Stimulated activated naive CD8-positive, alpha-beta T cell treated with anti-CD3 and anti-CD28 coated beads, Interleukin-15, amount 100 ng/mL, for 72 hours (primary cell): ENCODE results near the gene SMAGP.
"Not testable (repeated sequence)": the region's sequence is repeated elsewhere in the genome, so short reads cannot be mapped to it uniquely, and the experiment has no call there.

Source experiments
- ATAC-seq: fragments of 150-1000 bp; cut with Tn5 transposase; 2 replicates; pipeline ENCODE4 v1.10.0; 2021; ENCODE audit warnings: mild to moderate bottlenecking, moderate library complexity
- DNase-seq, 2 donors: peaks; one replicate each; pipeline ENCODE4 v3.0.0; 2021 to 2022
- H3K27ac Mint-ChIP-seq, 2 donors: one replicate each; pipeline ENCODE4 v1.8.0; 2022; ENCODE audit warnings: mild to moderate bottlenecking in 2 of 2, mixed read lengths in 2 of 2, moderate library complexity in 2 of 2
- H3K27me3 Mint-ChIP-seq: one replicate; pipeline ENCODE4 v1.8.0; 2022; ENCODE audit warnings: mixed read lengths
- H3K4me1 Mint-ChIP-seq: one replicate; pipeline ENCODE4 v1.8.0; 2022; ENCODE audit warnings: mild to moderate bottlenecking, mixed read lengths
- H3K4me3 Mint-ChIP-seq, 2 donors: one replicate each; pipeline ENCODE4 v1.8.0; 2022; ENCODE audit warnings: mild to moderate bottlenecking in 2 of 2, mixed read lengths in 2 of 2, moderate library complexity in 1 of 2
- H3K9me3 Mint-ChIP-seq, 2 donors: one replicate each; pipeline ENCODE4 v1.8.0; 2022; ENCODE audit warnings: mixed read lengths in 2 of 2

Gene SMAGP, protein sequence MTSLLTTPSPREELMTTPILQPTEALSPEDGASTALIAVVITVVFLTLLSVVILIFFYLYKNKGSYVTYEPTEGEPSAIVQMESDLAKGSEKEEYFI

DNA sequence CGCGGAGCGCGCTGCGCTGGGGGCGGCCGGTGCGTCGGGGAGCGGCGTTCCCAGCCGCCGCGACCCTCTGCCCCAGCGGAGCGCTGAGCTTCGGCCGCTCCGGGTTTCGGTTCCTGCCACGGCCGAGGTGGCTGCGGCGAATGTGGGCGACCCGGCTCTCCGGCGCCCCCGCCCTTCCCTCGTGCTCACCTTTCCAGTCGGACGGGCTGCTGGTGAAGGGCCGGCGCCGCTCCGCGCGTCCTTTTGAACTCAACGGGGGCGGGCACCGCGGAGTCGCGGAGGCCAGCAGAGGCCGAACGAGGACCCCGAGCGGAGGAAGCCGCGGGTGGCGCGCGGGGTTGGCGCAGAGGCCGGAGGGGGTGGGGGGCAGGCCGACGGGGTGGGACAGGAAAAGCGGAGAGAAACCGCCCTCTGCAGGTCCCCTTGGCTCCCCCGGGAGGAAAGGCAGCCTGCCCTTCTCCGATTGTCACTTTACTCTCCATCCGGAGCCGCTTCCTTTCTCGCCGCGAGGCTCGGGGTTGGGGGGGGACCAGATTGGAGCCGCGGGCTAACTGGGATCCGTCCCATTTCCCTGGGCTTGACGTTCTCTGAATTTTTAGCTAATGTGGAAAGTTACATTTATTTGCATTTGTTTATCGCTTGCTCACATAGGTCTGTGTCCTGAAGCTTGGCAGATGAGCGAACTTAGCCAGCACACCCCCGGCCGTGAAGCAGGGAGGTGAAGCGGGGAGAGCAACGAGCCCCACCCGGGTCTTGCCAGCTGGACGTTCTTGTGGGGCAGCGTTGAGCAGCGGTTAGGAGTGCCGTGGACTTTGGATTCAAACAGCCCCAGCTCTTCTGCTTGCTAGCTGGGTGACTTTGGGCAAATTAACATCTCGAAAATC lies at the start of gene SMAGP:
Gene SMAGP (minus strand): TSS at position 349 of the 884 bp plus-strand sequence. CDS start 1,137 bp downstream, outside the sequence.
- DNase-seq (peak; percentile 51 to 57), ATAC-seq (peak; percentile 66)
- Mint-ChIP-seq H3K4me1 (peaks cover 29% of the 10 kb centered on the region), H3K27me3 (peaks cover 23% of the 10 kb centered on the region), H3K27ac (peak within 1 kb of the TSS in 1 of 2 donors; percentile 78), H3K4me3 (peak within 1 kb of the TSS; percentile 86 to 91), H3K9me3 (no peaks in the 10 kb centered on the region)

DNA sequence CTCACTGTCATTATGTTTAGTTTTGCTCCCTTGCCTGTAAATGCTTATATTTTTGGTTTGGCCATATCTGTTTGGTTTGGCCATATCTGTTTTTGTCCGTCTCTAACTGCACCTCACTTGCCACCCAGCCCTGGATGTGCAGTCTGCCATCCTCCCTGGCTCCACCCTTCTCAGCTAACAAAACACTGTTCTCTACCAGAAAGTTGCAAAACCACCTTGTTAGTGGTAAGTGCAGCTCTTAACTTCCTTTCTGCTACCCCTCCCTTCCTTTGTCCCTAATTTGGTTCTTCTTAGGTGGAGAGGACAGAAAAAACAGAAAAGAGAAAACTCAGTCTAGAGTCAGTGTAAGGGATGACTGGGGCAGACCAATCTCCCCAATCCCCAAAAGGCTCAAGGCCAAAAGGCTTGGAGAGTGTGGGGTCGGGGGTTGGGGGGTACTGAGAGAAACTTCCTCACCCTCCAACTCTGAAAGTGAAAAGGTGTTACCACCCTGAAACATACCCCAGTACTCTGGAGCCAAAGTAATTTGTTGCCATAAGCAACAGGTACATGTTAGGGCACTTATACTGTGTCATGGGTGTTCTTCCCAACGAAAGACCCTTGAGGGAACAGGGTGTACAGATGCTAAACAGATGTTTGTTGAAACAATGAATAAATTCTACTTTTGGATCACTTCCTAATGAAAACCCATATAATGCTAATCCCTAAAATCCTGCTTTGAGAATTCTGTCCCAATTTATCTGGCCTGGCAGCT lies 48.8 kb upstream of the SMAGP start:
- Mint-ChIP-seq H3K9me3 (no peaks in the 10 kb centered on the region), H3K27me3 (no peaks in the 10 kb centered on the region), H3K4me1 (peaks cover 75% of the 10 kb centered on the region), H3K27ac (peak overlapping the region; percentile 14 to 90), H3K4me3 (peak overlapping the region; percentile 62 to 64)
- DNase-seq (no peak), ATAC-seq (peak; percentile 50)

DNA sequence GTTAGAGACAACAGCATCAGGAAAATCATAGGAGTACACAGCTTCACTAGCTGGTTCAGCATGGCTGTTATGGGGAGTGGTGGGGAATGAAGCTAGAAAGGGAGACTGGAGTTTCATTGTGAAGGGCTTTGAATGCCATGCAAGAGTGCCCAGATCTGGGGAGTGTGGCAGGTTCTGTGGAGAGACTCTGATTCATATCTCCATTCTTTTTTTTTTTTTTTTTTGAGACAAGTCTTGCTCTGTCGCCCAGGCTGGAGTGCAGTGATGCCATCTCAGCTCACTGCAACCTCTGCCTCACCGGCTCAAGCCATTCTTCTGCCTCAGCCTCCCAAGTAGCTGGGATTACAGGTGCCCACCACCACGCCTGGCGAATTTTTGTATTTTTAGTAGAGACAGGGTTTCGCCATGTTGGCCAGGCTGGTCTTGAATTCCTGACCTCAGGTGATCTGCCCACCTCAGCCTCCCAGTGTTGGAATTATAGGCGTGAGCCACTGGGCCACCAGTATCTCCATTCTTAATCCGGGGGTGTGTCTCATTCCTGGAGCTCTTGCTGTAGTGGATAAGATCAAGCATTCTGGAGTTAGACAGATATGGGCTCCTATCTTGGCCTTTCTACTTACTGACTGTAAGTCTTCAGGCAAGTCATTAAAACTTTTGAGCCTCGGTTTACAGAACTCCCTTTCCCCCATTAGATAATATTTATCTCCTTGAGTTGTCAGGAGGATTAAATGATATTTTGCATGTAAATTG lies 48.0 kb upstream of the SMAGP start:
- H3K9me3 Mint-ChIP-seq, ATAC-seq, H3K27me3 Mint-ChIP-seq, DNase-seq: not testable (repeated sequence)
- Mint-ChIP-seq H3K27ac (peak overlapping the region; percentile 50 to 79), H3K4me1 (peaks cover 75% of the 10 kb centered on the region), H3K4me3 (peak overlapping the region; percentile 22 to 52)

DNA sequence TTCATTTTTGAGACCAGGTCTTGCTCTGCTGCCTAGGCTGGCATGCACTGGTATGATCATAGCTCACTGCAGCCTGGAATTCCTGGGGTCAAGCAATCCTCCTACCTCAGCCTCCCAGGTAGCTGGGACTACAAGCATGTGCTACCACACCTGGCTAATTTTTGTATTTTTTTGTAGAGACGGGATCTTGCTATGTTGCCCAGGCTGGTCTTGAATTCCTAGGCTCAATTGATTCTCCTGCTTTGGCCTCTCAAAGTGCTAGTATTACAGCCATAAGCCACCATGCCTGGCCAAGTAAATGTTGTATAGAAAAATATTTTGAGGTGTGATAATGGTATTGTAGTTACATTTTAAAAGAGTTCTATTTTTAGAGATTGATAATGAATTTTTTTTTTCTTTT lies 41.2 kb upstream of the SMAGP start:
- Mint-ChIP-seq H3K4me1 (peaks cover 44% of the 10 kb centered on the region), H3K4me3 (no peak overlapping the region), H3K27me3 (no peaks in the 10 kb centered on the region), H3K27ac (peak overlapping the region in 1 of 2 donors; percentile 67), H3K9me3 (no peaks in the 10 kb centered on the region)
- ATAC-seq, result no peak
- no peak for DNase-seq

DNA sequence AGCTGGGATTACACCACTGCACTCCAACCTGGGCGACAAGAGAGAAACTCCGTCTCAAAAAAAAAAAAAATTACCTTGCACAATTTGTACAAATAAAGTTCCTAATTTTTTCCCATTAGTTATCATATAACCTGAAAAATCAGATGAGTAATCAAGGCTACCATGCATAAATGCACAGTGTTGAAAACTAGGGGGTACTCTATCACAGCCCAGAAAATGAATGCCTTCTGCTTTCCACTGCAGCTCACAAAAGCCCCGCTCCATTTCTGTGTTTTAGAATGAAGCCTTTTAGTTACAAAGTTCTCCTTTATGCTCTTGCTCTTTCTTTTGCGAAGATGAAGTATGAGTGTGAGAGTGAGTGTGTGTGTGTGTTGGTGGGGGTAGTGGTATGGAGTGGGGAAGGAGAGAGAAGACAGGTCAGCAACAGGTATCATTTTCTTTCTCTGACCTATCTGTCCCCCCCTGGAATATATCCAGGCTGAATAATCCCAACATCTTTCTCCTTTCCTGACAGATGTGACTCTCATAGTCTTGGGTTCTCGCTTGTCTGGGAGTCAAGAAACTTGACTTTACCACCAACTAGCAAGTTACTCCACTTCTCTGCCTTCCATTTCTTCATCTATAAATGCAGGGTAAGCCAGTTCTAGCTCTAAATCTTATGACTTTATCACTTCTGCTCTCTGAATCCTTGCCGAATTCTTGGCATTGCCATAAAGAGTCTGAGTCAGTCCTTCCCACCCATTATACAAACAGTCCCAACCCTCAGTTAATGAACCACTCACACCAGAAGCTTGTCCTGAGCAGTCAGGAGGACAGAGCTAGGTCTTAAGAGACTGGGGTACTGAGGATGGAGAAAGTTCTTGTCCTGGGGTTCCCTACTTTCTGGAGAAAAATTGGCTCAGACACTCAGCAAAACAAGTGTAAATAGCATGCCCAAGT lies 37.7 kb upstream of the SMAGP start:
- H3K4me3 Mint-ChIP-seq, result no peak overlapping the region
- no peaks in the 10 kb centered on the region for H3K27me3 Mint-ChIP-seq
- no peak for ATAC-seq
- no peak for DNase-seq
- peak overlapping the region in 1 of 2 donors; percentile 29 for H3K27ac Mint-ChIP-seq
- H3K4me1 Mint-ChIP-seq, result peaks cover 36% of the 10 kb centered on the region
- H3K9me3 Mint-ChIP-seq, result no peaks in the 10 kb centered on the region

DNA sequence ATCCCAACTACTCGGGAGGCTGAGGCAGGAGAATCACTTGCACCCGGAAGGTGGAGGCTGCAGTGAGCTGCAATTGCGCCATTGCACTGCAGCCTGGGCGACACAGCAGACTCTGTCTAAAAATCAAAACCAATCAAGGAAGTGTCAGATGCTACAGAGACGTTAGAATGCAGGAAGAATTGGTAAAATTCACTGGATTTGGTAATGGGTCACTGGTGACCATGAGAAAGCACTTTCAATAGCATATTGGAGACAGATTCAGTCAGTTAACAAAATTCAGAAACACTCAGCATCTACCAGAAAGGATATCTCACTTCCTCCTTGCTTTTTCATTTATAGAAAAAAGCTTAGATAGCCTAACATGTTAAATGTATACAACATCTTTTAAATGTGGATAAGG lies 36.3 kb upstream of the SMAGP start:
- Mint-ChIP-seq H3K4me3 (no peak overlapping the region), H3K4me1 (peaks cover 25% of the 10 kb centered on the region), H3K27ac (no peak overlapping the region), H3K9me3 (no peaks in the 10 kb centered on the region), H3K27me3 (no peaks in the 10 kb centered on the region)
- DNase-seq, result no peak
- no peak for ATAC-seq

DNA sequence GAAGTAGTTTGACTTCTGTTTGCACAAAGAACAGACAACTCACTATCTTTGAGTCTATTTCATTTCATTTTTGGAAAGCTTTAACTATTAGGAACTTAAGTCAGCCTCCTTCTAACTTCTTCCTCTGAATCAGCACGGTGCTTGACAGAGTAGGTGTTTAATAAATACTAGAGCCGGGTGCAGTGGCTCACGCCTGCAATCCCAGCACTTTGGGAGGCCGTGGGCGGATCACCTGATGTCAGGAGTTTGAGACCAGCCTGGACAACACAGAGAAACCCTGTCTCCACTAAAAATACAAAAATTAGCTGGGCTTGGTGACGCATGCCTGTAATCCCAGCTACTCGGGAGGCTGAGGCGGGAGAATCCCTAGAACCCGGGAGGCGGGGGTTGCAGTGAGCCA lies 30.6 kb upstream of the SMAGP start:
- DNase-seq, H3K4me3 Mint-ChIP-seq, ATAC-seq, H3K27me3 Mint-ChIP-seq, H3K4me1 Mint-ChIP-seq, H3K9me3 Mint-ChIP-seq: not testable (repeated sequence)
- peak overlapping the region in 1 of 2 donors; percentile 40 for H3K27ac Mint-ChIP-seq

DNA sequence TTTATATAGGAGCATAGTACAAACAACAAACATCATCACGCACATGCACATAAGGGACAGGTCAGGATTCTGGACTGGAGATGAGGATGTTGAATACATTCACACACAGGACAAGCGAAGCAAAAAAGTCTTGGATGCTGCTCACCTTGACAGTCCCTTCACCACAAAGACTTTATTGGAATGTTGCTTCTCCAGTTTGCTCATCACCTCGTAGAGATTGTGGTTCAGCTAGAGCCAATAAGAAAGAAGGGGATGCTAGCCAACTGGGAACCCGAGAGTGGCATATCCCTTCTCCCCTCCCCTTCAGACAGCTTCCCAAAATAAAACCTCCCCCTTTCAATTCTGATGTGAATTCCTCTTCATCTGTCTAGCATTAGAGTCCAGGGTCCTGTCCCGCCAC lies 25.4 kb upstream of the SMAGP start:
- Mint-ChIP-seq H3K27ac (no peak overlapping the region), H3K9me3 (no peaks in the 10 kb centered on the region), H3K4me1 (peaks cover 25% of the 10 kb centered on the region), H3K4me3 (no peak overlapping the region), H3K27me3 (no peaks in the 10 kb centered on the region)
- ATAC-seq, result no peak
- no peak for DNase-seq

DNA sequence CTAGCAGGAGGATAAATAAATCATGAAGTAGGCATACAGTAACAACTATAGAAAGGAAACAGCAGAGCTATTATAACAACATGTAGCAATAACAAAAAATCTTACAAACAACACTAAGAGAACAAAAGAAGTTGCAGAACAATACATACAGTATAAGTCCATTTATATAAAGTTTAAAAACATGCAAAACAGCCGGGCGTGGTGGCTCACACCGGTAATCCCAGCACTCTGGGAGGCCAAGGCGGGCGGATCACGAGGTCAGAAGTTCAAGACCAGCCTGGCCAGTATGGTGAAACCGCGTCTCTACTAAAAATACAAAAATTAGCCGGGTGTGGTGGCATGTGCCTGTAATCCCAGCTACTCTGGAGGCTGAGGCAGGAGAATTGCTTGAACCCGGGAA lies 23.9 kb upstream of the SMAGP start:
- ATAC-seq, H3K4me3 Mint-ChIP-seq, DNase-seq, H3K9me3 Mint-ChIP-seq, H3K27me3 Mint-ChIP-seq: not testable (repeated sequence)
- Mint-ChIP-seq H3K27ac (peak overlapping the region in 1 of 2 donors; percentile 26), H3K4me1 (peaks cover 25% of the 10 kb centered on the region)

DNA sequence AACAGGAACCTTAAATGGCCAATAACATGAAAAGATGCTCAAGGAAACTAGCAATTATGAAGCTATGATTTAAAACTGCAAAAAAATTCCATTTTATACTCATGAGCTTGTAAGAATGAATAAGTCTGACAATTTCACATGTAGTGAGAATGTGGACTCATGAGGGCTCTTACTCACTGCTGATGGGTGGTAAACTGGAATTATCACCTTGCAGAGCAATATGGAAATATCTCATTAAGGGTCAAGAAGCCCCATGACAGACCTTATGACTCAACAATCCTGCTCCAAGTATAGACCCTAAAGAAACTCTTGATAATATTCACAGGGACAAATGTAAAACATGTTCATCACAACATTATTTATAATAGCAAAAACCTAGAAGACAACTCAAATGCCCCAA lies 23.5 kb upstream of the SMAGP start:
- DNase-seq, result no peak
- Mint-ChIP-seq H3K27me3 (no peaks in the 10 kb centered on the region), H3K4me1 (peaks cover 25% of the 10 kb centered on the region), H3K27ac (peak overlapping the region; percentile 26 to 92), H3K9me3 (no peaks in the 10 kb centered on the region), H3K4me3 (no peak overlapping the region)
- peak; percentile 74 for ATAC-seq

DNA sequence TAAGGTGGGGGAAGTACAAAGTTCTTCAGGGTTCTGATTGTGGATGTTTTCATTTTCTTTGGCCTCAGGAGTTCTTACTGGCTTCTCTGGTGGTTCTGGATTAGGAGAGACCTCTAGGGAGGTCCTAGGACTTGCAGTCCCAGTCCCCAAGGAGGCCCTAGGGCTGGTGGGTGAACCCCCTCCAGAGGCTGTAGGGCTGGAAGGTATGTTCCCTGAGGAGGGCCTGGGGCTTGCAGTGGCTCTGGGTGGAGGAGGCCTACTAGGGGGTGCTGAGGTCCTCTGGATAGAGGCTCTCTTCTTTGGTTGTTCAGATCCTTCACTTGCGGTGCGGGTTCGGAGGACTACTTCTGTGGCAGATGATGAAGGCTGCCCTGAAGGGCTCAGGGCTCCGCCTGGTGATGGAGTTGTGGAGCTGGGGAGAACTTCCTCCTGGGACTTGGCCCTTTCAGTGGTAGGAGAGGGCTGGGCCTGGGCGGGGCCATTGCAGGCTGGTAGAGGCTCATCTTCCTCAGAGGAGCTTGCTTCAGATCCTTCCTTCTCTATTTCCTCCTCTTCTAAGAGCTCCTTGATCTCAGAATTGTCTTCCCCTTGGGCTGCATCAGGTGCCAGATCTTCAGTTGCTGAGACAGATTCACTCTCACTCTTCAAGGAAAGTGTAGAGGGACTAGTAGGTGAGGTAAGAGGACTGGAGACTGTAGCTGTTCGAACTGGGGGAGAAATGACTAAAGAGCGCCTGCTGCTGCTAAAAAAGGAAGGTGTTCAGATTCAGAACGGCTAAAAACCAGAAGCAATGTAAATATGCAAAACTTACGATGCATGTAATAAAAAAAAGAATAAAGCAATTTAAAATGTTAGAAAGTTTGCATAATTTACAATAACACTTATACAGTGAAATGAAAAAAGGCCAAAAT lies 21.6 kb upstream of the SMAGP start:
- H3K9me3 Mint-ChIP-seq, H3K4me3 Mint-ChIP-seq, H3K27me3 Mint-ChIP-seq, ATAC-seq, DNase-seq: not testable (repeated sequence)
- peaks cover 25% of the 10 kb centered on the region for H3K4me1 Mint-ChIP-seq
- H3K27ac Mint-ChIP-seq, result peak overlapping the region in 1 of 2 donors; percentile 71

DNA sequence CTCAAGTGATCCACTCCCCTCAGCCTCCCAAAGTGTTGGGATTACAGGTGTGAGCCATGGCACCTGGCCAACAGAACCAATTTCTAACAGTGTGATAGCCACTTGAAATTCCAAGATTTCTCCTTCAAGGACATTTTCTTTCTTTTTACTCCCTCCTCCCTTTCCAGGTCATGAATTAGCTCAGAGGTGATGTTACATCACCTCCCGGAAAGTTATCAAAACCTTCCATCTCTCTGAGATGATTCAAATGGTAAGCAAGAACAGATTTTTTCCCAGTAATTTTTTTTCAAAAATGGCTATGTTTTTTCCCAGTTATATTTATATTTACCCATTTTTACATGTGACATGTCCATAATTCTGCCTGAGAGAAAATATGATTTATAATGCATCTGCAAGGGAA lies 15.6 kb upstream of the SMAGP start:
- no peak overlapping the region for H3K27ac Mint-ChIP-seq
- no peaks in the 10 kb centered on the region for H3K27me3 Mint-ChIP-seq
- H3K9me3 Mint-ChIP-seq, result no peaks in the 10 kb centered on the region
- peaks cover 6% of the 10 kb centered on the region for H3K4me1 Mint-ChIP-seq
- DNase-seq (no peak), ATAC-seq (no peak)
- no peak overlapping the region for H3K4me3 Mint-ChIP-seq

DNA sequence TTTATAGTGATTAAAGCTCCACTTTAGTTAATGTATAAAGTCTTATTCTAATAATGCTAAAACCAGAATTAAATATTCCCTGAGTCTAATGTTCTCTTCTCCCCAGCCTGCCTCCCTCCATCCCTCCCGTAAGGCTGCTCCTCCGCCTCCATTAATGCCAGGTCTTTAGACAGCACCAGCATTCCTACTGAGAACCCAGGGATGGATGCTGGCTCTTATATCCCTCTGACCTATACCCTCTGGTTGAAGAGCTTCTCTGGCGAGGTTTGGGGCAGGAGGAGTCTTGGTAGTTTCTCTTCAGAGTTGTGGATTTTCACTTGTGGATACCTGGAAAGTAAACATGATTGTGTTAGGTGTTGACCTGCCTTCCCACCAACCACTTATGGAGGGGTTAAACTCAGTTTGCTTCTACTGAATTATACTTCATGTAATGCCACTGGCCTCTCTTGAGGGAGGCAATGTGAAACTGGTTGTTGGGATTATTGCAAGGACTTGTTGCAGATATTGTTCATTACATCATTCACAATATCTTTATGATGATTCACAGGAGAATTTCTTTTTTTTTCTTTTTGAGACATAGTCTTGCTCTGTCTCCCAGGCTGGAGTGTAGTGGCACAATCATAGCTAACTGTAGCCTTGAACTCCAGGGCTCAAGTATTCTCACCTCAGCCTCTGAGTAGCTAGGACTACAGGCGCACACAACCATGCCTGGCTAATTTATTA lies 11.1 kb upstream of the SMAGP start:
- no peaks in the 10 kb centered on the region for H3K27me3 Mint-ChIP-seq
- no peak overlapping the region for H3K4me3 Mint-ChIP-seq
- peak overlapping the region in 1 of 2 donors; percentile 3 for H3K27ac Mint-ChIP-seq
- DNase-seq (no peak), ATAC-seq (no peak)
- no peaks in the 10 kb centered on the region for H3K9me3 Mint-ChIP-seq
- H3K4me1 Mint-ChIP-seq, result peaks cover 11% of the 10 kb centered on the region
